ENCODE results near the gene PDE2A. TPM values are rescaled to one million over a fixed set of nuclear protein-coding genes. Genes with fewer than 3 reads are reported as not detected.
A peak's percentile ranks its signal among the peaks of the same experiment; 100 is the strongest.

PDE2A gene
- total RNA-seq, 1 donor from 2014 or later = 65.9 TPM

DNA sequence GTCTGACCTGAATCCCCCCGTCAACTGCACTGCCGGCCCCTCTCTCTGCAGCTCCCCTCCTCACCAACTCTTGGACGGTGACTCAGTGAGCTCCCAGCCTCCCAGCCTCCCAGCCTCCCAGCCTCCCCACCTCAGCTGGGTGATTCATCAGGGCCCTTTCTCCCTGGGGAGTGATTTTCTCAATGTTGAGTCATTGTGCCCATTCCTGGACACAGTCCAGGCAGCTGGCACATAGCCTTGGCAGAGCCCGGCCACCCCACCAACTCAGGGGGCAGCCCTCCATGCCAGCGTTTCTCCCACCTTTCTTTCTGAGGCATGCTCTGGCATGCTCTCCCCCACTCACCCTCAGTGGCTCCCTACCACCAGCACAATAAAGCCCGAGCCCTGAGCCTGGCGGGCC lies 30.7 kb downstream of the PDE2A start:
- Mint-ChIP-seq H3K36me3 (ENCODE audit: low read depth, unreplicated experiment) (no peaks in the 10 kb centered on the region), H3K27ac (ENCODE audit: unreplicated experiment) (no peak overlapping the region), H3K9me3 (ENCODE audit: unreplicated experiment) (no peaks in the 10 kb centered on the region), H3K4me3 (ENCODE audit: unreplicated experiment) (no peak overlapping the region), H3K4me1 (ENCODE audit: unreplicated experiment) (peaks cover 8% of the 10 kb centered on the region), H3K27me3 (ENCODE audit: unreplicated experiment) (peaks cover 18% of the 10 kb centered on the region)
- TF ChIP-seq, protein P1, sequence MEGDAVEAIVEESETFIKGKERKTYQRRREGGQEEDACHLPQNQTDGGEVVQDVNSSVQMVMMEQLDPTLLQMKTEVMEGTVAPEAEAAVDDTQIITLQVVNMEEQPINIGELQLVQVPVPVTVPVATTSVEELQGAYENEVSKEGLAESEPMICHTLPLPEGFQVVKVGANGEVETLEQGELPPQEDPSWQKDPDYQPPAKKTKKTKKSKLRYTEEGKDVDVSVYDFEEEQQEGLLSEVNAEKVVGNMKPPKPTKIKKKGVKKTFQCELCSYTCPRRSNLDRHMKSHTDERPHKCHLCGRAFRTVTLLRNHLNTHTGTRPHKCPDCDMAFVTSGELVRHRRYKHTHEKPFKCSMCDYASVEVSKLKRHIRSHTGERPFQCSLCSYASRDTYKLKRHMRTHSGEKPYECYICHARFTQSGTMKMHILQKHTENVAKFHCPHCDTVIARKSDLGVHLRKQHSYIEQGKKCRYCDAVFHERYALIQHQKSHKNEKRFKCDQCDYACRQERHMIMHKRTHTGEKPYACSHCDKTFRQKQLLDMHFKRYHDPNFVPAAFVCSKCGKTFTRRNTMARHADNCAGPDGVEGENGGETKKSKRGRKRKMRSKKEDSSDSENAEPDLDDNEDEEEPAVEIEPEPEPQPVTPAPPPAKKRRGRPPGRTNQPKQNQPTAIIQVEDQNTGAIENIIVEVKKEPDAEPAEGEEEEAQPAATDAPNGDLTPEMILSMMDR (IDR thresholded peaks at IDR 0.05; ENCODE audit: unreplicated experiment) = no peak
- DNase-seq (ENCODE audit: low spot score) = no peak

DNA sequence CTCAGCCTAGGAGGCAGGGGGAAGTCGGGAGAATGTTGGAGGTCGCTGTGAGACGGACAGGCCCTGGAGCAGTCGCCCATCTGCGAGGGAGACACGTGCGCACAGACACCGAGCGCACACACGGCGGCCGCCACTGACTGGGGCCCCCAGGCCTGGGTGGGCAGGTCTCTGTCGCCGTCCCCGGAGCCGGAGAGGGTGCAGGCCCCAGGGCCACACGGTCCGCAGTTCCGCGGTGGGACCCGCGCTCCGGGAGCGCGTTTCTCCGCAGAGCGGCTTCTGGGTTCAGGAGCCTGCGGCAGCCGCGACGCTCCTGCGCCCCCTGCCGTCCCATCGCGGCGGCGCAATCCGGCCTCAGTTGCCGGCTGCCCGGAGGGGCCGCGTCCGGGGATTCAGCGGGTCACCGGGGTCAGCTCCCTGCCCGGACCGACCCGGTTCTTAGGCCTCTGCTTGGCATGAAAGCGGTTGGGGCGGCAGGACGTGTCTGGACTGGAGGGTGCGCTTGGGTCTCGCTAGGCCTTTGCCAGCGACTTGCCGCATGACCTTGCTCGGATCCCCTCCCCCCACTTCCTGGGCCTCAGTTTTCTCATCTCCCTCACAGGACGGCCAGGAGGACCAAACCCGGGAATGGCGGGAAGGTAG lies 31.2 kb downstream of the PDE2A start:
- H3K4me1 Mint-ChIP-seq (ENCODE audit: unreplicated experiment) = peaks cover 10% of the 10 kb centered on the region
- H3K36me3 Mint-ChIP-seq (ENCODE audit: low read depth, unreplicated experiment) = no peaks in the 10 kb centered on the region
- TF ChIP-seq, protein P1 (IDR thresholded peaks at IDR 0.05; ENCODE audit: unreplicated experiment) = peak; percentile 98
- H3K9me3 Mint-ChIP-seq (ENCODE audit: unreplicated experiment) = no peaks in the 10 kb centered on the region
- peak; percentile 80 for DNase-seq (ENCODE audit: low spot score)
- H3K4me3 Mint-ChIP-seq (ENCODE audit: unreplicated experiment) = no peak overlapping the region
- H3K27me3 Mint-ChIP-seq (ENCODE audit: unreplicated experiment) = peaks cover 19% of the 10 kb centered on the region
- no peak overlapping the region for H3K27ac Mint-ChIP-seq (ENCODE audit: unreplicated experiment)

- peak; percentile 40 for DNase-seq (ENCODE audit: low spot score)
- H3K27me3 Mint-ChIP-seq (ENCODE audit: unreplicated experiment) = peaks cover 25% of the 10 kb centered on the region
- peaks cover 16% of the 10 kb centered on the region for H3K4me1 Mint-ChIP-seq (ENCODE audit: unreplicated experiment)
These were observed 32.0 kb downstream of the PDE2A start for GRCh38 chr11:72642043-72642883.

DNA sequence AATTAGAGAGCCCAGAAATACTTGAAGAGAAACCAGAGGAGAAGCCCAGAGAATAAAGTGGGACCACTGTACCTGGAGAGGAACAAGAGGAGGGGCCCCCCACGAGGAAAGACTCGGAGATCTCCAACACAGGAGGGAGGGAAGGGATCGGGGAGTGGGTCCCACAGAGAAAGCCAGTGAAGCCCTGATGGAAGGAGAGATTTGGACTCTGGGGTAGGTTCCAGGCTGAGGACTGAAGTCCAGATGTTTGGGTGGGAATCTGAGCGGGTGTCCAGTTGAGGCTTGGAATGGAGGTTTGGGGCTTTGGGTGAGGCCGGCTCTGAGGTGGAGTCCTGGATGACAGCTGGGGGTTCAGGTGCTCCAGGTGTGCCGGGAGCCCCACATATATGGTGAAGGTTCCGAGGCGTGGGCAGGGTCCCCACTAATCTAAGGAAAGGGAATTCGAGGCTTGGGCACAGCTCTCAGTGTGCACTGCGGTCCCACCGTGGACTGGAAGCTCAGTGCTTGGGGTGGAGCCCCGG lies 32.6 kb downstream of the PDE2A start:
- Mint-ChIP-seq H3K4me1 (ENCODE audit: unreplicated experiment) (peaks cover 22% of the 10 kb centered on the region), H3K36me3 (ENCODE audit: low read depth, unreplicated experiment) (no peaks in the 10 kb centered on the region), H3K27me3 (ENCODE audit: unreplicated experiment) (peaks cover 25% of the 10 kb centered on the region), H3K4me3 (ENCODE audit: unreplicated experiment) (no peak overlapping the region), H3K27ac (ENCODE audit: unreplicated experiment) (peak overlapping the region; percentile 39), H3K9me3 (ENCODE audit: unreplicated experiment) (no peaks in the 10 kb centered on the region)
- TF ChIP-seq, protein P1 (IDR thresholded peaks at IDR 0.05; ENCODE audit: unreplicated experiment) = no peak
- DNase-seq (ENCODE audit: low spot score) = no peak

More at GRCh38 chr11:72642043-72642883, 32.0 kb downstream of the PDE2A start:
- H3K27ac Mint-ChIP-seq (ENCODE audit: unreplicated experiment) = no peak overlapping the region
- no peaks in the 10 kb centered on the region for H3K9me3 Mint-ChIP-seq (ENCODE audit: unreplicated experiment)
- TF ChIP-seq, protein P1 (IDR thresholded peaks at IDR 0.05; ENCODE audit: unreplicated experiment) = no peak
- H3K4me3 Mint-ChIP-seq (ENCODE audit: unreplicated experiment) = peak overlapping the region; percentile 56
- no peaks in the 10 kb centered on the region for H3K36me3 Mint-ChIP-seq (ENCODE audit: low read depth, unreplicated experiment)
